Brain pericyte (primary cell): ENCODE measurements around the gene MDM2.

ENCODE experiments used
- DNase-seq: peaks from one replicate; pipeline ENCODE4 v3.0.0-alpha.2; 2012; ENCODE audit warnings: low read depth, low spot score

MDM2 gene

DNA sequence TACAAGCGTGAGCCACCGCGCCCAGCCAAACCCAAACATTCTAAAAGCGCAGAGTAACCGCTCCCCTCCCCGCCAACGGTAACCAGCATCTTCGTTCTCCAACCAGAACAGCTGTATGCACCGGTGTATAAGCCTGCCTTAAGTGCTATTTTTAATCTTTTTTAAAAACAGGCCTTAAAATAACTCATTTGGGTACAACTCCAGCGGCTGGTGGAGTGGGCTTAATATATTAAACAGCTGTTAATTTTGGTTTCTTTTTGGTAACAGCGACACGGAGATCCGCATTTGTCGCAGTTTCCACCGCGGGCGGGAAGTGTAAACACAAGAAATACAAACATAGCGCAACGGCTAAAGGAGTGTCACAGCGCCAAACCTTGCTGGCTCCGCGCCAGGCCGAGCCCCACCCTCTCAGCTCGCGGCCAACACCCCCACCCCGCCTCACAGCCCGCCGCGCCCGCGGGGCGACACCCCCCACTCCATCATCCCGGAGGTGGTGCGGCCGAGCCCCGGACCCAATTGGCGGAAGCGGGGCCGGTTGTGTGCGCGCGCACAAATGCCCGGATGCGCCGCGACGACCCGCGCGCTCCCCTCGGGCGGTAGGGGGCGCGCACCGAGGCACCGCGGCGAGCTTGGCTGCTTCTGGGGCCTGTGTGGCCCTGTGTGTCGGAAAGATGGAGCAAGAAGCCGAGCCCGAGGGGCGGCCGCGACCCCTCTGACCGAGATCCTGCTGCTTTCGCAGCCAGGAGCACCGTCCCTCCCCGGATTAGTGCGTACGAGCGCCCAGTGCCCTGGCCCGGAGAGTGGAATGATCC lies at the start of gene MDM2:
TSS of gene MDM2 (plus strand) at position 602 of the 812 bp plus-strand sequence. CDS start 301 bp downstream, outside the sequence.
- DNase-seq, result peak; percentile 61

GRCh38 chr12:68759852-68760251 lies 48.1 kb upstream of the MDM2 start:
- DNase-seq, result no peak

DNA sequence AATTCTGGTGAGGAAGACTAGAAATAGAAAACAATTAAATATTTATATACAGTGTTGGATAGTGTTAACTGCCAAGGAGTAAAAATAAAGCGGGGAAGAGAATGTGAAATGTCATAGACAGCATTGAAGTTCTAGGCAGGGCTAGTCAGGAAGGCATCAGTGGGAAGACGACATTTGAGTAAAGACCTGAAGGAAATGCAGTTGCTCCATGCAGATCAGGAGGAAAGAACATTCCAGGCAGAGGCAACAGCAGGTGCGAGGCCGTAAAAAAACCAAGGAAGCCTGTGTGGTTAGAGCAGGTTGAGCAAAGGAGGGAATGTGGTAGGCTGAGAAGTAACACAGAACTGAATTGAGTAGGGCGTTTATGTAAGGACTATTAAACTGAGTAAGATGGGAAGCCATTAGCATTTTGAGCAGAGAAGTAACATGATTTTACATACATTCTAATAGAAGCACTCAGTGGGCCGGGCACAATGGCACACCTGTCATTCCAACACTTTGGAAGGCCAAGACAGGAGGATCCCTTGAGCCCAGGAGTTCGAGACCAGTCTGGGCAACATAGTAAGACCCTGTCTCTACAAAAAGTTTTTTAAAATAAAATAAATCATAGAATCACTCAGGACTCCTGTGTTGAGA lies 47.1 kb upstream of the MDM2 start:
- no peak for DNase-seq

DNA sequence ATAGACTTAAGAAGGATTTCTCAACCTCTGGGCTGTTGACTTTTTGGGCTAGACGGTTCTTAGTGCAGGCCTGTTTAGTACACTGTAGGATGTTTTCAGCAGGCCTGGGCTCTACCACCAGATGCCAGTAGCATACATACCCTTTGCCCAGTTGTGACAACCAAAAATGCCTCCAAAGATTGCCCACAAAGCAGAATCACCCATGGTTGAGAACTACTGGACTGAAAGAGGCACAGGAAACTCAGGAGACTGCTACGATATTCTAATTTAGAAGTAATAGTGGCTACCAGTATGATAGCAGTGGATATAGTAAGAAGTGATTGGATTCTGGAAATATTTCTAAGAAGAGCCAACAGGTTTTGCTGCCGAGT lies 46.5 kb upstream of the MDM2 start:
- no peak for DNase-seq

DNA sequence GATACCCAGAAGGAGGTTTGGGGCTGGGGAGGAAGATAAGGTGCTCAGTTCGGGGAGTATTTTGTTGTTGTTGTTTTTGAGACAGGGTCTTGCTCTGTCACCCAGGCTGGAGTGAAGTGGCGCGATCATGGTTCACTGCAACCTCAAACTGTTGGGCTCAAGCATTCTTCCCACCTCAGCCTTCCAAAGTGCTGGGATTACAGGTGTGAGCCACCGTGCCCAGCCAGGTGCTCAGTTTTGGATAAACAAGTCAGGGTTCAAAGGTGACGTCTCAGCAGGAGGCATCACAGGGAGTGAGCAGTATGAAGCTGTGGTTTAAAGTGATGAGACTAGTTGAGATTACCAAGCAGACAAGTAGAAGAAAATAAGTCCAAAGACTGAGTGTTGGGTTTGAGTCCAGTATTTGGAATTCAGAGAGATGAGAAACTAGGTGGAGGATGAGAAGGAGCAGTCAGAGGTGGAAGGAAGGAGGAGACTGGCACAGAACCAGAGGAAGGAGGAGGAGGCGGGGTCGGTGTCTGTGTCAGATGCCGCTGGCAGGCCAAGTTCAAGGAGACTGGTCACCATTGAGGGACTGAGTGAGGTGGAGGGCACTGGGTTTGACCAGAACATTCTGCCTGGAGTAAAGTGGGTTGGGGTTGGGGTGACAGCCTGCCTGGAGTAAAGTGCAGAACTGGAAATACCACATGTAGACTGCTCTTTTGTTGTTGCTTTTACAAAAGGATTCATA lies 45.9 kb upstream of the MDM2 start:
- DNase-seq, result no peak

- DNase-seq, result no peak
Observed at GRCh38 chr12:68762691-68763090, 45.3 kb upstream of the MDM2 start.

GRCh38 chr12:68765696-68766095 lies 42.3 kb upstream of the MDM2 start:
- no peak for DNase-seq

- DNase-seq, result no peak
Observed at GRCh38 chr12:68766646-68767045, 41.3 kb upstream of the MDM2 start.

DNA sequence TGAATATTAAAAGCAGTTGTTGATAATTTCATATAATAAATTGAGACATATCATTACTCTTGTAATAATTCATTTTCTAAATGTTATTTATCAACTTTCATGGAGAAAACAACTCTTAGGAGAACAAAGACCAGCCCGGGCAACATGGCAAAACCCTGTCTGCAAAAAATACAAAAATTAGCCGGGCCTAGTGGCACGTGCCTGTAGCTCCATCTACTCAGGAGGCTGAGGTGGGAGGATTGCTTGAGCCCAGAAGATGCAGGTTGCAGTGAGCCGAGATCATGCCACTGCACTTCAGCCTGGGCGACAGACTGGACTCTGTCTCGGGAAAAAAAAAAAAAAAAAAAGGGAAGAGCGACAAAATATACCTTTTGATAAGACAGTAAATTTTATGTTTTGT lies 40.8 kb upstream of the MDM2 start:
- DNase-seq, result no peak

DNA sequence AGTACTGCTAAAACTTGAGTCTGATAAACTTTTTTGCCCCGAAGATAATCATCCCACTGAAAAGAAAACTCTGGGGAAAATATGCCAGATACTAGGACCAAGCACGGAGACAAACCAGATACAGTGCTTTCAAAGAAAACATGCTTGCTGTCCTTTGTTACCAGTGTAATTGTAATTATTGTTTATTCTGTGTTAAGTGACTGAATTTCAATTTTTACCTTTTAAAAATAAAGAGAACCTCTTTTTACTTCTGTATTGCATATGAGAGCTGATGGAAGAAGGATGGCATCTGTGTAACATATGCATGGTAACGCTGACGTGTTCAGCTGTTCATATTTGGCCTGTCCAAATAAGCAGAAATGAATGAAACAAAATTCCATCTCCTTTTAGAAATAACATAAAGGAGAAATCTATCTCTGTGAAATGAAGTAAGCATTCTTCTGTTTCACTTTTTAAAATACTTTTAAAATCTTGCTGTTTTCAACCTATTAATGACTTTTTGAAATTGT lies 39.5 kb upstream of the MDM2 start:
- DNase-seq, result no peak

- no peak for DNase-seq
Observed at GRCh38 chr12:68769941-68770340, 38.0 kb upstream of the MDM2 start.

DNA sequence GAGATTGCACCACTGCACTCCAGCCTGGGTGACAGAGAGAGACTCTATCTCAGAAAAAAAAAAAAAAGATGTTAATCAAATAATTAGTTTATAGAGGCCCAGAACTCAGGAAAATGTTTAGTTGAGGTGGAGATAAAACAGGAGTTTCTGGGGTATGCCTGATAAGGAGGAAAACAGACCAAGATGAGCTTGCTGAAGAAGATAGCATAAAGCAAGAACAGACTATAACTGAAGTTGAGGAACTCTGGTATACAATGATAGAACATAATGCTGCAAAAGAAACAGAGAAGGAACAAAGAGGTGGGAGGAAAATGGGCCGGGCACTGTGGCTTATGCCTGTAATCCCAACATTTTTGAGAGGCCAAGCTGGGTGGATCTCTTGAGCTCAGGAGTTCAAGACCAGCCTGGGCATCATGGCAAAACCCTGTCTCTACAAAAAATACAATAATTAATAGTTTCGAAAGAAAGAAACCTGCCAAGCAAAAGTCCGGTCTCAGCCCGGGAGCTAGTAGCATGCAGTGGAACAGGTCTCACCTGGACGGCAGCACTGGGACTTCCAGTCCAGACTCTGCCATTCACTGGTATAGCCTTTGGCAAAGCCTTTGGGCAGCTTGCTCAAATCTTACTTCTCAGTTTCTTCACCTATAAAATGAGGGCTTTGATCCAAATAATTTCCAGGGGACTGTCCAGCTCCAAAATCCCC lies 36.6 kb upstream of the MDM2 start:
- no peak for DNase-seq

GRCh38 chr12:68772714-68773113 lies 35.3 kb upstream of the MDM2 start:
- DNase-seq, result no peak

DNA sequence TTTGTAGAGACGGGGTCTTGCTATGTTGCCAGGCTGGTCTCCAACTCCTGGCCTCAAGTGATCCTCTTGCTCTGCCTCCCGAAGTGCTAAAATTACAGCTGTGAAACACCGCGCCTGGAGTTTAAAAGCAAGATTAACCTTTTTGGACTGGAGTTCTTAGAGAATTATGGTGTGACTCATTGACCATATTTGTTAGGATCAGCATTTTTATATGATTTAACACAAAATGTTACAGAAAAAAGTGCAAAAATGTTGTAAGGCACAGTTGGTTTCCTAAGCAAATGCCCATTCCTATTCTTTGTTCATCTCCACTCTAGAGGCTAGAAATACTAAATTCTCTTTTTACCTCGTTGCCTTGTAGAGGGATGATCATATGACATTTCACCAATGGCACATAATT lies 34.4 kb upstream of the MDM2 start:
- no peak for DNase-seq

GRCh38 chr12:68775121-68775630 lies 32.8 kb upstream of the MDM2 start:
- no peak for DNase-seq

- DNase-seq, result no peak
Observed at GRCh38 chr12:68776976-68777610, 30.9 kb upstream of the MDM2 start.

GRCh38 chr12:68779280-68779679 lies 28.7 kb upstream of the MDM2 start:
- DNase-seq, result no peak

DNA sequence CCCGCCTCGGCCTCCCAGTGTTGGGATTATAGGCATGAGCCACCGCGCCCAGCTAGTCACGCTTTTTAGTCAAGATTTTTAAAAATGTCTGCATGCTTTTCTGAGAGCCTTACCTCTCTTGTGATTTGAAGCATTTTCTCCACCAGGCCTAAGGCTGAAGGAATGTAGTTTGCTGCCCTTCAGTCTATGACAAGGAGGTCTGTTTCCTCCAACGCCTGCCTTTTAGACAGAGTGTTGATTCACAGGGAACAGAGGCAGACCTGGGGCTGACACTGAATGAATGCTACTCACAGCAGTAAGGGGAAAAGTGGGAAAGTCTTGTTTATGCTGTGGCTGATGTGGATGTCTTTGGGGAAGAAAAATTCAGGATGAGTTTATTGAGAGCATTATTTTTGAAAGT lies 27.2 kb upstream of the MDM2 start:
- DNase-seq, result no peak

DNA sequence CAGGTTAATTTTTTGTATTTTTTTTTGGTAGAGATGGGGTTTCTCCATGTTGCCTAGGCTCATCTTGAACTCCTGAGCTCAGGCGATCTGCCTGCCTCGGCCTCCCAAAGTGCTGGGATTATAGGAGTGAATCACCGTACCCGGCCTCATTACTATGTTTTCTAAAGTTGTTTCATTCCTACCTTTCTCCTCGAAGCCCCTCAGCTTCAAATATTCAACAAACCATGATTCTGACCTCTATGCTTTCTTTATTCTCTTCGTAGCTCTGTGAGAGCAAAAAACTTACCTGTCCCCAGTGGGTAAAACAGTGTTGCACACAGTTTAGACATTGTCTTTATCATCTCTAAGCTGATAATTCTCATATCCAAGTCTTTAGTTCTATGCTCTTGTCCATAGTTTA lies 26.2 kb upstream of the MDM2 start:
- no peak for DNase-seq

GRCh38 chr12:68784015-68784414 lies 24.0 kb upstream of the MDM2 start:
- DNase-seq, result no peak

DNA sequence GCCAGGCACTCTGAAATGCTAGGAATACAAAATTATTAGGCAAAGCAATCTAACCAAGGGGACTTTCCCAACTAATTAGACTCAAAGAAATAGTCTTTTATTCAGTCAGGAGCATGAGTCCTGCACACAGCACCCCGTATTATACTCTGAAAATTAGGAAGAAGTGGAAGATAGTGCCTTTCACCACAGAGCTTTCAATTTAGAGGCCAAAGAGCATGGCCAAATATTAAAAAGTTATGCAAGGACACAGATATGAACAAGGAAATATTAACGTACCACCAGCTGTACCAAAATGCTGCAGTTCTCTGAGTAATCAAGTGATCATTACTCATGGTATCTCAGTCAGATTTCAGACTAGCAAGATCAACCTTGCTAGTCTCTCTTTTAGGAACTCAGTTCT lies 22.6 kb upstream of the MDM2 start:
- no peak for DNase-seq
